Left lung (tissue), 10 donors: ENCODE measurements around the gene PEA15. TPM values are rescaled to one million over a fixed set of nuclear protein-coding genes. Genes with fewer than 3 reads are reported as not detected.
A peak's percentile ranks its signal among the peaks of the same experiment; 100 is the strongest.

Experiments used
- ATAC-seq: fragments of 200-7000 bp; cut with Tn5 transposase; one replicate; pipeline ENCODE4 v1.9.1; 2020; ENCODE audit warnings: moderate library complexity
- DNase-seq, 4 donors: peaks; one replicate each; pipeline ENCODE4 v3.0.0-alpha.2; 2013 to 2020
- H3K27ac ChIP-seq, 2 donors: fragments of 200-600 bp; sonication (generic) in 1 of 2; one replicate each; pipeline versions ENCODE4 v1.5.0 to v1.8.0; 2020 to 2021
- H3K27me3 ChIP-seq, 2 donors: fragments of 200-600 bp; sonication (generic) in 1 of 2; one replicate each; pipeline versions ENCODE4 v1.5.0 to v1.8.0; 2020 to 2021
- H3K36me3 ChIP-seq, 2 donors: fragments of 200-600 bp; sonication (generic) in 1 of 2; one replicate each; pipeline versions ENCODE4 v1.5.0 to v1.8.0; 2020 to 2021
- H3K4me1 ChIP-seq, 2 donors: fragments of 200-600 bp; one replicate each; pipeline ENCODE4 v1.8.0; 2021
- H3K4me3 ChIP-seq, 2 donors: fragments of 200-600 bp; sonication (generic) in 1 of 2; one replicate each; pipeline versions ENCODE4 v1.5.0 to v1.8.0; 2020 to 2021; ENCODE audit warnings: mild to moderate bottlenecking in 1 of 2
- H3K9me3 ChIP-seq, 2 donors: fragments of 200-600 bp; sonication (generic) in 1 of 2; one replicate each; pipeline versions ENCODE4 v1.5.0 to v1.8.0; 2020 to 2021
- intact Hi-C, 2 donors: fragments of 100-400 bp; cut with DNase I; formaldehyde crosslinking; loops; one replicate each; pipeline versions ENCODE4 v1.11.2 to v1.14.2; 2022
- polyA plus RNA-seq, 6 donors: library from polyadenylated mRNA; unstranded; fragments of 120-200 nt; gene quantifications; one replicate each; pipeline ENCODE4 v1.2.1, GENCODE V29; 2013; ENCODE audit not compliant: insufficient read length in 6 of 6
- total RNA-seq, 2 donors: library from RNA; stranded (reverse); fragmentation: NEBNext Ultra II Directional; extraction: Animal tissue kit (Norgen Biotek cat#: 25700); gene quantifications; one replicate each; pipeline ENCODE4 v1.2.1, GENCODE V29; 2021
- TF ChIP-seq, protein P1 (sequence below), 2 donors: fragments of 200-600 bp; sonication (generic) in 1 of 2; IDR thresholded peaks; one replicate each; pipeline versions ENCODE4 v1.5.0 to v1.8.0; 2021; ENCODE audit warnings: antibody characterized with exemption in 2 of 2
- donor health status: DM: no; HTN: yes; CAD: no.
- donor health status: DM: no; HTN: no; CAD: no.

Gene PEA15
- total and polyA plus RNA-seq, 8 donors = 131 to 178 (median 144) TPM

DNA sequence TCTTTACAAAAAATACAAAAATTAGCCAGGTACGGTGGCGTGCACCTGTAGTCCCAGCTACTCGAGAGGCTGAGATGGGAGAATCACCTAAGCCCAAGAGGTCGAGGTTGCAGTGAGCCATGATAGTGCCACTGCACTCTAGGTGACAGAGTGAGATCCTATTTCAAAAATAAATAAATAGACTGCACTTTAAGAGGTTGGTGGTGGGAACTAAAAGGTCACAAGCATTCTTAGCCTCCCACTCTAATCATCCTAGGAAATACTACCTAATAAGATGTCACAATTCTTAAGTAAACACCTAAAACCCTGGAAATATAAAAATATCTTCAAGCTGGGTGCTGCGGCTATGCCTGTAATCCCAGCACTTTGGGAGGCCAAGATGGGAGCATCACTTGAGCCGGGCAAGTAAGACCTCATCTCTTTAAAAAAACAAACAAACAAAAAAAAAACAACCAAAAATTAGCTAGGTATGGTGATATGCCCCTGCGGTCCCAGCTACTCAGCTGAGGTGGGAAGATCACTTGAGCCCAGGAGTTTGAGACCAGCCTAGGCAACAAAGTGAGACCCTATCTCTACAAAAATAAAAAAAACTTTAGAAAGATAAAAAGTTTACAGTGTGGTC lies 53.1 kb downstream of the PEA15 start:
- TF ChIP-seq, protein P1, sequence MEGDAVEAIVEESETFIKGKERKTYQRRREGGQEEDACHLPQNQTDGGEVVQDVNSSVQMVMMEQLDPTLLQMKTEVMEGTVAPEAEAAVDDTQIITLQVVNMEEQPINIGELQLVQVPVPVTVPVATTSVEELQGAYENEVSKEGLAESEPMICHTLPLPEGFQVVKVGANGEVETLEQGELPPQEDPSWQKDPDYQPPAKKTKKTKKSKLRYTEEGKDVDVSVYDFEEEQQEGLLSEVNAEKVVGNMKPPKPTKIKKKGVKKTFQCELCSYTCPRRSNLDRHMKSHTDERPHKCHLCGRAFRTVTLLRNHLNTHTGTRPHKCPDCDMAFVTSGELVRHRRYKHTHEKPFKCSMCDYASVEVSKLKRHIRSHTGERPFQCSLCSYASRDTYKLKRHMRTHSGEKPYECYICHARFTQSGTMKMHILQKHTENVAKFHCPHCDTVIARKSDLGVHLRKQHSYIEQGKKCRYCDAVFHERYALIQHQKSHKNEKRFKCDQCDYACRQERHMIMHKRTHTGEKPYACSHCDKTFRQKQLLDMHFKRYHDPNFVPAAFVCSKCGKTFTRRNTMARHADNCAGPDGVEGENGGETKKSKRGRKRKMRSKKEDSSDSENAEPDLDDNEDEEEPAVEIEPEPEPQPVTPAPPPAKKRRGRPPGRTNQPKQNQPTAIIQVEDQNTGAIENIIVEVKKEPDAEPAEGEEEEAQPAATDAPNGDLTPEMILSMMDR (IDR thresholded peaks at IDR 0.05) = no peak
- no peaks in the 10 kb centered on the region for H3K9me3 ChIP-seq
- H3K27me3 ChIP-seq = no peaks in the 10 kb centered on the region
- H3K4me3 ChIP-seq = no peak overlapping the region
- peaks cover 0 to 13% of the 10 kb centered on the region in 2 donors for H3K36me3 ChIP-seq
- intact Hi-C loops = no loop called here
- ATAC-seq = no peak
- DNase-seq = no peak
- H3K27ac ChIP-seq = no peak overlapping the region
- H3K4me1 ChIP-seq = peaks cover 13 to 58% of the 10 kb centered on the region in 2 donors

DNA sequence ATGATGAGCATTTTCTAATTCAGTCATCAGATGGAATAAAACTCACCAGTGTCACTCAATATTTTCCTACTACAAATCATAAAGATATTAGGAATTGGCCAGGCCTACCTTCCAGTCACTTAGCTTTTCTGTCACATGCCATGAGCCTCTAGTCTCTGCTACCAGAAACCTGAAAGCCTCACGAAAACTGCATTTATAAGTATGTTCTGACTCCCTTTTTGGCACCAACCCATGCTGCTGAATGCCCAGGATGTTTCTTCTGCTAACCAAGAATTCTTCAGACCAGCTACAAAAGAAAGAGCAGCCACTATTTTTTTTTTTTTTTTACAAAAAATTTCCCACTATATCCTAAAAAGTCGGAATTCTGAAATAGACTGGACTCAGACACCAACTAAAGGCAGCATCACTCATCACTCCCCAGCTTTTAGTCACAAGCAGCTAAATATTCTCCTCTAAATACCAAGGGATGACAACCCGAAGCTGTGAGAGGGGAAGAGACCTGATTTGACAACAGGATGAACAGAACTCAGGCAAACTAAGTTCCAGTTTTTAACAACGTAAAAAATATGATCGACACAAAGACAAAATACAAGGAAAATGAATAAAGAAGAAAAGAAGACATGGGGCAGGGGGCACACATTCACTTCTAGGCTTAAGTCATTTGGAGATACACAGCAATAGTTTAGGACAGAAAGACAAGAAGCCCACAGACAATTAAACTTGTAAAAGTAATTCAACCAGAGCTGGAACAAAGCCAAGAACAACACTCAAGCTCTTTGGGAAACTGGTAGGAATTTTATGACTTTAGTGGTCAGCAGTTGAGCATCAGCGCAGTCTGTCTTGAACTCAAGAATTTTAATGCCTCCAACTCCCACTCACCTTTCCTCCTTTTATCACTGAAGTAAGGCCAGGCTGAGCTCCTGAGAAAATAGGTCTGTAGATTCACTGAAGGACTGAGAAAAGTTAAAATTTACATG lies 55.5 kb downstream of the PEA15 start:
- TF ChIP-seq, protein P1 (IDR thresholded peaks at IDR 0.05) = no peak
- Histone ChIP-seq H3K9me3 (no peaks in the 10 kb centered on the region), H3K27me3 (no peaks in the 10 kb centered on the region), H3K4me3 (peak overlapping the region; percentile 68 to 69), H3K27ac (peak overlapping the region in 1 of 2 donors; percentile 97), H3K4me1 (peaks cover 13 to 58% of the 10 kb centered on the region in 2 donors), H3K36me3 (no peaks in the 10 kb centered on the region)
- ATAC-seq = no peak
- intact Hi-C loops = no loop called here
- peak in 2 of 4 donors; percentile 32 to 53 for DNase-seq

DNA sequence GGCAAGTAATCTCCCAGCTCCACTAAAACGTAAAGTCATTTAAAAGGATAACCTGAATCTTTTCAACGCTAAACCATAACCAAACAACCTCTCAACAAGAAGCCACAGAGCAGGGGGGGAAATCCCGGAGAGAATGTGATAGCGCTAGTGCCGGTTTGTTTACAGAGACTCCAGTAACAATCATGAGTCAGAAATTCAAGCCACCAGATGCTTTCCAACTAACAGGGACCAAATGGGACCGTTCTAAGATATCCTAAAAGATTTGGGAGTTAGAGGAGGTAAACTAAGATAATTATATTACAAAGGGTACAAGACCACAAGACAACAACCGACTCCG lies 56.3 kb downstream of the PEA15 start:
- TF ChIP-seq, protein P1 (IDR thresholded peaks at IDR 0.05) = no peak
- intact Hi-C loops = no loop called here

GRCh38 chr1:160261893-160262794 lies 57.0 kb downstream of the PEA15 start, which contains the start of gene DCAF8:
DCAF8 (minus strand) TSS chr1:160262549; CDS start chr1:160244008, 18,541 bp downstream.
- TF ChIP-seq, protein P1 (IDR thresholded peaks at IDR 0.05) = no peak
- no peaks in the 10 kb centered on the region for H3K9me3 ChIP-seq
- ATAC-seq (peak; percentile 99), DNase-seq (peak; percentile 98 to 99 (median 99))
- no peaks in the 10 kb centered on the region for H3K36me3 ChIP-seq
- peak within 1 kb of the TSS; percentile 68 to 69 for H3K4me3 ChIP-seq
- peak within 1 kb of the TSS; percentile 94 to 97 for H3K27ac ChIP-seq
- no peaks in the 10 kb centered on the region for H3K27me3 ChIP-seq
- peaks cover 13 to 49% of the 10 kb centered on the region in 2 donors for H3K4me1 ChIP-seq
- intact Hi-C loops = no loop called here

More for the DNA sequence above, 56.3 kb downstream of the PEA15 start:
- DNase-seq (peak in 2 of 4 donors; percentile 45 to 70), ATAC-seq (peak; percentile 63)
- H3K27ac ChIP-seq = peak overlapping the region; percentile 94 to 97
- no peaks in the 10 kb centered on the region for H3K36me3 ChIP-seq
- H3K4me3 ChIP-seq = peak overlapping the region; percentile 68 to 69
- peaks cover 13 to 50% of the 10 kb centered on the region in 2 donors for H3K4me1 ChIP-seq
- no peaks in the 10 kb centered on the region for H3K9me3 ChIP-seq
- no peaks in the 10 kb centered on the region for H3K27me3 ChIP-seq
